ENCODE data around the gene MCM9. TPM values are rescaled to one million over a fixed set of nuclear protein-coding genes. Genes with fewer than 3 reads are reported as not detected.

The MCM9 gene
- total and polyA plus RNA-seq, 8 donors: 0.29 to 85.7 (median 8.2) TPM

DNA sequence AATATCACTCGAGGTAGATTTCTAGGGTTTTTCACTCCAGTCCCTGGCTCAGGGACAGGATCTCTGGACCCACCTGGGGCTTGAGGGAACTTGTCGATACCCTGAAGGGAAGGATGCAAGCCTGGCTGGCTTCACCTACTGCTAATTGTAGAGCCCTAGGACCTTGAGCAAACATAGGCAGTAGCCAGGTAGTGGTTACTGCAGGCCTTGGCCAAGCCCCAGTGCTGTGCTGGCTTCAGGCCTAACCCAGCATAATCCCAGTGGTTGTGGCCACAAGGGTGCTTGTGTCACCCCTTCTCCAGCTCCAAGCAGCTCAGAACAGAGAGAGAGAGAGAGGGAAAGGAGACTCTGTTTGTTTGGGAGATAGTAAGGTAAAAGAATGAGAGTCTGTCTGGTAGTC lies 5.8 kb upstream of the MCM9 start:
- H3K36me3 ChIP-seq: peaks cover 0 to 4% (median 0%) of the 10 kb centered on the region in 4 donors
- peak in 1 of 2 donors; percentile 65 for DNase-seq
- peaks cover 0 to 13% (median 12%) of the 10 kb centered on the region in 4 donors for H3K9me3 ChIP-seq
- no peak for TF ChIP-seq POLR2AphosphoS5 (IDR thresholded peaks at IDR 0.05)
- TF ChIP-seq EP300 (IDR thresholded peaks at IDR 0.05): no peak
- TF ChIP-seq, protein P1, sequence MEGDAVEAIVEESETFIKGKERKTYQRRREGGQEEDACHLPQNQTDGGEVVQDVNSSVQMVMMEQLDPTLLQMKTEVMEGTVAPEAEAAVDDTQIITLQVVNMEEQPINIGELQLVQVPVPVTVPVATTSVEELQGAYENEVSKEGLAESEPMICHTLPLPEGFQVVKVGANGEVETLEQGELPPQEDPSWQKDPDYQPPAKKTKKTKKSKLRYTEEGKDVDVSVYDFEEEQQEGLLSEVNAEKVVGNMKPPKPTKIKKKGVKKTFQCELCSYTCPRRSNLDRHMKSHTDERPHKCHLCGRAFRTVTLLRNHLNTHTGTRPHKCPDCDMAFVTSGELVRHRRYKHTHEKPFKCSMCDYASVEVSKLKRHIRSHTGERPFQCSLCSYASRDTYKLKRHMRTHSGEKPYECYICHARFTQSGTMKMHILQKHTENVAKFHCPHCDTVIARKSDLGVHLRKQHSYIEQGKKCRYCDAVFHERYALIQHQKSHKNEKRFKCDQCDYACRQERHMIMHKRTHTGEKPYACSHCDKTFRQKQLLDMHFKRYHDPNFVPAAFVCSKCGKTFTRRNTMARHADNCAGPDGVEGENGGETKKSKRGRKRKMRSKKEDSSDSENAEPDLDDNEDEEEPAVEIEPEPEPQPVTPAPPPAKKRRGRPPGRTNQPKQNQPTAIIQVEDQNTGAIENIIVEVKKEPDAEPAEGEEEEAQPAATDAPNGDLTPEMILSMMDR (IDR thresholded peaks at IDR 0.05): no peak
- TF ChIP-seq POLR2A (IDR thresholded peaks at IDR 0.05): no peak
- H3K4me3 ChIP-seq: no peak overlapping the region
- peaks cover 0 to 6% (median 2%) of the 10 kb centered on the region in 4 donors for H3K4me1 ChIP-seq
- intact Hi-C loops (cut with DNase I; ENCODE audit: low total_unique reads): no loop called here
- WGBS, 5 donors: 76 to 100% (median 87%) methylated on average over 2 of the region's 2 CpGs
- H3K27ac ChIP-seq: no peak overlapping the region
- no peaks in the 10 kb centered on the region for H3K27me3 ChIP-seq

DNA sequence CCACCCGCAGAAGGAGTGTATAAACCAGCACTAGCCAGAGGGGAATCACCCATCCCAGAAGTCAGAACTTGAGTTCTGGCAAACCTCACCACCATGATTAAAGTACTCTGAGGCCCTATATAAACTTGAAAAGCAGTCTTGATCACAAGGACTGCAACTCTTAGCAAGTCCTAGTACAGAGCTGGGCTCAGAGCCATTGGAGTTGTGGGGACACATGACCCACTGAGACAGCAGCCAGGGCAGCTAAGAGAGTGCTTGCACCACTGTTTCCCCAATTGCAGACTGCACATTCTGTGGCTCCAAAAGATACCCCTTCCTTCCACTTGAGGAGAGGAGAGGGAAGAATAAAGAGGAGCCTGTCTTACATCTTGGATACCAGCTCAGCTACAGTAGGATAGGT lies 4.7 kb upstream of the MCM9 start:
- H3K27me3 ChIP-seq: no peaks in the 10 kb centered on the region
- intact Hi-C loops (cut with DNase I; ENCODE audit: low total_unique reads): no loop called here
- 85 to 100% (median 93%) methylated on average over 1 of the region's 1 CpG for WGBS, 5 donors

DNA sequence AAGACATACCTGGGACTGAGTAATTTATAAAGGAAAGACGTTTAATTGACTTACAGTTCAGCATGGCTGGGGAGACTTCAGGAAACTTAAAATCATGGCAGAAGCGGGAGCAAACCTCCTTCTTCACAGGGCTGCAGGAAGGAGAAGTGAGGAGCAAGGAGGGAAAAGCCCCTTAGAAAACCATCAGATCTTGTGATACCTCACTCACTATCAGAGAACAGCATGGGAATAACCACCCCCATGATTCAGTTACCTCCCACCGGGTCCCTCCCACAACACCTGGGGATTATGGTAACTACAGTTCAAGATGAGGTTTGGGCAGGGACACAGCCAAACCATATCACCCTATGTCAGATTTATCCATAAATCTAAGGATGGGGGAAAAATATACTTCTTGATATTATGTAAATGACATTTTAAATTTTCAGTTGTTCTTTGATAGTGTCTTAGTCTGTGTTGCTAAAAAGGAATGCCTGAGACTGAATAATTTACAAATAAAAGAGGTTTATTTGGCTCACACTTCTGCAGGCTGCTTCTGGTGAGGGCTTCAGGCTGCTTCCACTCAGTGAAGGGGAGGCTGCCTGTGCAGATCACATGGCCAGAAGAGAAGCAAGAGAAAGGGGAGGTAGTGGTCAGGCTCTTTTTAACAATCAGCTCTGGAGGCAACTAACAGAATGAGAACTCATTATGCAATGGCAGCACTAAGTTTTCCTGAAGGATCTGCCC lies 1.2 kb upstream of the MCM9 start:
- 70 to 81% (median 75%) methylated on average over 3 of the region's 3 CpGs for WGBS, 5 donors

More for the DNA sequence above, 4.7 kb upstream of the MCM9 start:
- peaks cover 0 to 6% (median 2%) of the 10 kb centered on the region in 4 donors for H3K9me3 ChIP-seq
- H3K36me3 ChIP-seq: peaks cover 0 to 4% (median 0%) of the 10 kb centered on the region in 4 donors
- DNase-seq: no peak
- no peak overlapping the region for H3K4me3 ChIP-seq
- no peak overlapping the region for H3K27ac ChIP-seq
- TF ChIP-seq, protein P1 (IDR thresholded peaks at IDR 0.05): no peak
- no peak for TF ChIP-seq POLR2A (IDR thresholded peaks at IDR 0.05)
- TF ChIP-seq EP300 (IDR thresholded peaks at IDR 0.05): no peak
- H3K4me1 ChIP-seq: peaks cover 0 to 13% (median 4%) of the 10 kb centered on the region in 4 donors

DNA sequence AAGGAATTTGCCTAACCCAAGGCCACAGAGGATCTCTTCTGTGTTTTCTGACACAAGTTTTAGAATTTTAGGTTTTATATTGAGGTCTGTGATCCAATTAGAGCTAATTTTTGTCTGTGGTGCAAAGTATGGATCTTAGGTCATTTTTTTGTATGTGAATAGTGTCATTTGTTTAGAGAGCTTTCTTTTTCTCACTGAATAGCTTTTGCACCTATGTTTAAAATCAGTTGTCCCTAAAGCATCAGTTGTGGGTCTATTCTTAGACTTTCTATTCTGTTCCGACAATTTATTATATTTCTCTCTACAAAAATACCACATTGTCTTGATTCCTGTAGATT lies 341 bp upstream of the MCM9 start:
- WGBS, 5 donors: 21 to 55% (median 37%) methylated on average over 1 of the region's 1 CpG
- Histone ChIP-seq H3K4me3 (peak overlapping the region; percentile 67 to 88 (median 86)), H3K27me3 (no peaks in the 10 kb centered on the region), H3K27ac (peak overlapping the region; percentile 93 to 98 (median 97)), H3K36me3 (peaks cover 11 to 27% (median 20%) of the 10 kb centered on the region in 4 donors), H3K4me1 (peaks cover 3 to 36% (median 19%) of the 10 kb centered on the region in 4 donors), H3K9me3 (no peaks in the 10 kb centered on the region)
- TF ChIP-seq POLR2AphosphoS5 (IDR thresholded peaks at IDR 0.05) (no peak), EP300 (IDR thresholded peaks at IDR 0.05) (no peak), POLR2A (IDR thresholded peaks at IDR 0.05) (no peak)
- TF ChIP-seq, protein P1 (IDR thresholded peaks at IDR 0.05): no peak
- no peak for DNase-seq
- intact Hi-C loops (cut with DNase I; ENCODE audit: low total_unique reads): no loop called here

More for the DNA sequence above, 1.2 kb upstream of the MCM9 start:
- no peak overlapping the region for H3K27ac ChIP-seq
- H3K36me3 ChIP-seq: peaks cover 3 to 18% (median 12%) of the 10 kb centered on the region in 4 donors
- intact Hi-C loops (cut with DNase I; ENCODE audit: low total_unique reads): no loop called here
- H3K9me3 ChIP-seq: peaks cover 0 to 4% (median 0%) of the 10 kb centered on the region in 4 donors
- peaks cover 3 to 36% (median 19%) of the 10 kb centered on the region in 4 donors for H3K4me1 ChIP-seq
- H3K27me3 ChIP-seq: no peaks in the 10 kb centered on the region
- DNase-seq: no peak
- TF ChIP-seq POLR2A (IDR thresholded peaks at IDR 0.05) (no peak), POLR2AphosphoS5 (IDR thresholded peaks at IDR 0.05) (no peak), EP300 (IDR thresholded peaks at IDR 0.05) (no peak)
- TF ChIP-seq, protein P1 (IDR thresholded peaks at IDR 0.05): no peak
- H3K4me3 ChIP-seq: peak overlapping the region in 1 of 4 donors; percentile 88
